Measurements from ENCODE around the gene CCDC97.

DNA sequence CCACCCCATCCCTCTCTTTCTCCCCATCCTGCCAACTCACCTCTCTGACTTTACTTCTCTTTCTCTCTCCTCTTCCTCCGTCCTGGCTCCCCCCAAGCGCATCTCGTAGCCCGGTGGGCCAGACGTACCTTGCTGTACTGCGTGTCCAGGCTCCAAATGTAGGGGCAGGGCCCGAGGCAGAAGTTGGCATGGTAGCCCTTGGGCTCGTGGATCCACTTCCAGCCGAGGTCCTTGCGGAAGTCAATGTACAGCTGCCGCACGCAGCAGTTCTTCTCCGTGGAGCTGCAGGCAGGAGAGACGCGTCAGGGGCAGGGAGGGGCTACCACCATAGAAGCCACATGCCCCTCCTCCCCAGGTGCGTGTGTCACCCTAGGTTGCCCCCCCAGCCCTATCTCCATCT, 22.0 kb downstream of the CCDC97 start:
- TF ChIP-seq CEBPB (IDR thresholded peaks at IDR 0.05; ENCODE audit: low read depth, low read length) (no peak), TAF1 (IDR thresholded peaks at IDR 0.05; ENCODE audit: low read depth, low read length) (no peak), POLR2A (IDR thresholded peaks at IDR 0.05; ENCODE audit: control extremely low read depth in 1 of 2, low read depth in 2 of 2, low read length in 2 of 2) (no peak), SP1 (IDR thresholded peaks at IDR 0.05; ENCODE audit: low read depth, low read length) (no peak), NRF1 (IDR thresholded peaks at IDR 0.05; ENCODE audit: low read depth, low read length) (no peak), KDM5A (IDR thresholded peaks at IDR 0.05; ENCODE audit: low read length) (no peak)
- TF ChIP-seq, protein P1, sequence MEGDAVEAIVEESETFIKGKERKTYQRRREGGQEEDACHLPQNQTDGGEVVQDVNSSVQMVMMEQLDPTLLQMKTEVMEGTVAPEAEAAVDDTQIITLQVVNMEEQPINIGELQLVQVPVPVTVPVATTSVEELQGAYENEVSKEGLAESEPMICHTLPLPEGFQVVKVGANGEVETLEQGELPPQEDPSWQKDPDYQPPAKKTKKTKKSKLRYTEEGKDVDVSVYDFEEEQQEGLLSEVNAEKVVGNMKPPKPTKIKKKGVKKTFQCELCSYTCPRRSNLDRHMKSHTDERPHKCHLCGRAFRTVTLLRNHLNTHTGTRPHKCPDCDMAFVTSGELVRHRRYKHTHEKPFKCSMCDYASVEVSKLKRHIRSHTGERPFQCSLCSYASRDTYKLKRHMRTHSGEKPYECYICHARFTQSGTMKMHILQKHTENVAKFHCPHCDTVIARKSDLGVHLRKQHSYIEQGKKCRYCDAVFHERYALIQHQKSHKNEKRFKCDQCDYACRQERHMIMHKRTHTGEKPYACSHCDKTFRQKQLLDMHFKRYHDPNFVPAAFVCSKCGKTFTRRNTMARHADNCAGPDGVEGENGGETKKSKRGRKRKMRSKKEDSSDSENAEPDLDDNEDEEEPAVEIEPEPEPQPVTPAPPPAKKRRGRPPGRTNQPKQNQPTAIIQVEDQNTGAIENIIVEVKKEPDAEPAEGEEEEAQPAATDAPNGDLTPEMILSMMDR (IDR thresholded peaks at IDR 0.05; ENCODE audit: control extremely low read depth in 1 of 3, insufficient read depth in 1 of 3, low read depth in 1 of 3, low read length in 3 of 3) = no peak

Data from H1 (cell line).